Islet of Langerhans (tissue), 1 donor: ENCODE data around the gene DIABLO.
"Not testable (repeated sequence)": the region's sequence is repeated elsewhere in the genome, so short reads cannot be mapped to it uniquely, and the experiment has no call there.

Source experiments
- FAIRE-seq: peaks from one replicate; lab custom pipeline; 2011; peaks lifted over from hg19 to GRCh38; lab: Jason Lieb, UNC

Gene DIABLO

GRCh38 chr12:122189626-122190475, 36.0 kb downstream of the DIABLO start:
- FAIRE-seq, result no peak

- no peak for FAIRE-seq
These were observed 38.4 kb downstream of the DIABLO start for GRCh38 chr12:122187466-122187865.

GRCh38 chr12:122185494-122186082, 40.3 kb downstream of the DIABLO start:
- FAIRE-seq, result no peak

- no peak for FAIRE-seq
These were observed 40.8 kb downstream of the DIABLO start for GRCh38 chr12:122185079-122185478.

GRCh38 chr12:122184517-122184916, 41.3 kb downstream of the DIABLO start:
- FAIRE-seq, result no peak

- no peak for FAIRE-seq
These were observed 42.3 kb downstream of the DIABLO start for GRCh38 chr12:122183588-122183940.

- FAIRE-seq, result no peak
These were observed 42.8 kb downstream of the DIABLO start, which contains the start of gene LRRC43 for GRCh38 chr12:122182887-122183587. TSS of gene LRRC43 (plus strand) at chr12:122183123. CDS start at chr12:122183145, 22 bp downstream.

GRCh38 chr12:122176473-122176872, 49.4 kb downstream of the DIABLO start:
- not testable (repeated sequence) for FAIRE-seq

- no peak for FAIRE-seq
These were observed 51.6 kb downstream of the DIABLO start, which contains the start of gene IL31 for GRCh38 chr12:122174155-122174845. TSS of gene IL31 (minus strand) at chr12:122174221. CDS start at chr12:122174172, 49 bp downstream.

- FAIRE-seq, result no peak
These were observed 53.5 kb downstream of the DIABLO start for GRCh38 chr12:122172262-122172939.

GRCh38 chr12:122171399-122171798, 54.5 kb downstream of the DIABLO start:
- FAIRE-seq, result no peak

GRCh38 chr12:122168492-122168891, 57.4 kb downstream of the DIABLO start:
- FAIRE-seq, result no peak

GRCh38 chr12:122167356-122167925, 58.4 kb downstream of the DIABLO start:
- no peak for FAIRE-seq

- no peak for FAIRE-seq
These were observed 59.2 kb downstream of the DIABLO start for GRCh38 chr12:122166422-122167349.

- FAIRE-seq, result no peak
These were observed 62.9 kb downstream of the DIABLO start for GRCh38 chr12:122162976-122163375.

- no peak for FAIRE-seq
These were observed 64.2 kb downstream of the DIABLO start for GRCh38 chr12:122161682-122162081.

- no peak for FAIRE-seq
These were observed 65.1 kb downstream of the DIABLO start for GRCh38 chr12:122160761-122161160.

- no peak for FAIRE-seq
These were observed 66.0 kb downstream of the DIABLO start for GRCh38 chr12:122159882-122160281.

GRCh38 chr12:122158700-122159285, 67.1 kb downstream of the DIABLO start:
- no peak for FAIRE-seq
